ENCODE measurements around the gene PRRX2. TPM values are rescaled to one million over a fixed set of nuclear protein-coding genes. Genes with fewer than 3 reads are reported as not detected.

Gene PRRX2
- total RNA-seq, 4 donors from 2014 or later = 9.6 to 32.1 (median 14.9) TPM

DNA sequence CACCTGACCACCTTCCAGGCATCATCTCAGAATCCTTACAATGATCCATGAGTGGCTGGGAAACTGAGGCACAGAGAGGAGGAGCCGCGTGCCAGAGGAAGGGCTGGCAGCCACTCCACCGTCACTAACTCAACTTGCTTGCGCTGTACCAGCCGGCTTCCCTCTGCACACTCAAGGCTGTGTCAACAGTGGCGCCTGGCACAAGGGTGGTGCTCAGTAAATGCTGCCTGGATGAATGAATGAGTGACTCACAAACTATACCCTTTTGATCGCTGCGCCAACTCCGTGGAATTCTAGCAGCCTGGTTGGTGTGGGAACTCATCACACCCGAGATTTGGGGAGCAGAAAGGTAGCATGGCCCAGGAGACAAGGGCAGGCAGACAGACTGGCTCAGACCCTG is 21.9 kb downstream of the PRRX2 start:
- H3K27ac ChIP-seq = no peak overlapping the region
- H3K4me3 ChIP-seq = no peak overlapping the region
- H3K9me3 ChIP-seq = no peaks in the 10 kb centered on the region
- H3K27me3 ChIP-seq = no peaks in the 10 kb centered on the region
- no peaks in the 10 kb centered on the region for H3K36me3 ChIP-seq
- no peak for DNase-seq (ENCODE audit: low spot score in 2 of 2)
- no peaks in the 10 kb centered on the region for H3K4me1 ChIP-seq
- TF ChIP-seq EP300 (IDR thresholded peaks at IDR 0.05) = no peak
- TF ChIP-seq POLR2A (IDR thresholded peaks at IDR 0.05) = no peak
- TF ChIP-seq, protein P1, sequence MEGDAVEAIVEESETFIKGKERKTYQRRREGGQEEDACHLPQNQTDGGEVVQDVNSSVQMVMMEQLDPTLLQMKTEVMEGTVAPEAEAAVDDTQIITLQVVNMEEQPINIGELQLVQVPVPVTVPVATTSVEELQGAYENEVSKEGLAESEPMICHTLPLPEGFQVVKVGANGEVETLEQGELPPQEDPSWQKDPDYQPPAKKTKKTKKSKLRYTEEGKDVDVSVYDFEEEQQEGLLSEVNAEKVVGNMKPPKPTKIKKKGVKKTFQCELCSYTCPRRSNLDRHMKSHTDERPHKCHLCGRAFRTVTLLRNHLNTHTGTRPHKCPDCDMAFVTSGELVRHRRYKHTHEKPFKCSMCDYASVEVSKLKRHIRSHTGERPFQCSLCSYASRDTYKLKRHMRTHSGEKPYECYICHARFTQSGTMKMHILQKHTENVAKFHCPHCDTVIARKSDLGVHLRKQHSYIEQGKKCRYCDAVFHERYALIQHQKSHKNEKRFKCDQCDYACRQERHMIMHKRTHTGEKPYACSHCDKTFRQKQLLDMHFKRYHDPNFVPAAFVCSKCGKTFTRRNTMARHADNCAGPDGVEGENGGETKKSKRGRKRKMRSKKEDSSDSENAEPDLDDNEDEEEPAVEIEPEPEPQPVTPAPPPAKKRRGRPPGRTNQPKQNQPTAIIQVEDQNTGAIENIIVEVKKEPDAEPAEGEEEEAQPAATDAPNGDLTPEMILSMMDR (IDR thresholded peaks at IDR 0.05) = no peak
- 91 to 94% methylated on average over 8 to 10 of the region's 10 CpGs for WGBS, 2 donors

DNA sequence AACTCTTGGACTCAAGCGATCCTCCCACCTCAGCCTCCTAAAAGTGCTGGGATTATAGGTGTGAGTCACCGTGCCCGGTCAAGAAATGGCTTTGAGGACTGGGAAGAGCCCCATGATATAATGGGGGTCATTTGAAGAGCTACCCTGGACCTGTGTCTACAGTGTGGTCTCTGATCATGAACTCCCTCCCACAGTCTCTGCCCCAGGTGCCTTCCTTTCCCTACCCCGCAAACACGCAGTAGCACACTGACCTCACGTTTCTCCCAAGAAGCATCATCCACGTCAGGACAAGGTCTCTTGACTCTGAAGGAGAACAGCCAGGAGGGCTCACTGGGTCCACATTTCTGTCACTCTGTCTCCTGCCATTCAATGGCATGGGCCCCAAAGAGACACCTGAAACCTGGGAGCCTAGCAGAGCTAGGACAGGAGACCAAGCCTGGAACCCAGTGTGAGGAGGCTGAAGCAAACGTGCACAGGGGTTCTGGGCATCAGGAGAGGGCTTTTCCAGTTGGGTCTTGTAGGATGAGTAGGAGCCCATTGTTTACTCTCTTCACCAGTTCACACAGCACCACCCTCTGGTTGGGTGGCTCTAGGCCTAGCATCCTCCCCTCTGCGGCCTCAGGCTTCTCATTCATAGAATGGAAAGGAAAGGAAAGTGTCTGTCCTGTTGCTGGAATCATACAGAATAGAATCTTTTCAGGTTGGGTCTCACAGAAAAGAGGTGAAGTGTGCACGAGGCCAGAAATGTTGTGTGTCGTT is 23.0 kb downstream of the PRRX2 start:
- DNase-seq (ENCODE audit: low spot score in 2 of 2) = no peak
- TF ChIP-seq, protein P1 (IDR thresholded peaks at IDR 0.05) = no peak
- TF ChIP-seq POLR2A (IDR thresholded peaks at IDR 0.05) (no peak), EP300 (IDR thresholded peaks at IDR 0.05) (no peak)
- Histone ChIP-seq H3K27ac (no peak overlapping the region), H3K27me3 (no peaks in the 10 kb centered on the region), H3K4me3 (no peak overlapping the region), H3K36me3 (no peaks in the 10 kb centered on the region), H3K4me1 (no peaks in the 10 kb centered on the region), H3K9me3 (no peaks in the 10 kb centered on the region)
- WGBS, 2 donors = 89 to 94% methylated on average over 11 of the region's 11 CpGs

DNA sequence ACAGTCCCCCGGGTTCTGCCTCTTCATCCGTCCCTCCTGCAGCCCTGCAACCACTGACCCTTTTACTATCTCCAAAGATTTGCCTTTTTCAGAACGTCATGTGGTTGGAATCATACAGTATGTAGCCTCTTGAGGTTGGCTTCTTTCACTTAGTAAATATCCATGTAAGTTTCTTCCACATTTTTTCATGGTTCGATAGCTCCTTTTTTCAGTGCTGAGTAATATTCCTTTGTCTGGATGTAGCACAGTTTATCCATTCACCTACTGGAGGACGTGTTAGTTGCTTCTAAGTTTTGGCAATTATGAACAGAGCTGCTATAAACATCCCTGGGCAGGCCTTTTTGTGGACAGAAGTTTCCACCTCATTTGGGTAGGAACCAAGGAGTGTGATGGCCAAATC is 27.1 kb downstream of the PRRX2 start:
- Histone ChIP-seq H3K27me3 (peaks cover 0 to 13% of the 10 kb centered on the region in 2 donors), H3K4me1 (peaks cover 0 to 11% (median 0%) of the 10 kb centered on the region in 4 donors), H3K9me3 (no peaks in the 10 kb centered on the region), H3K36me3 (no peaks in the 10 kb centered on the region), H3K27ac (no peak overlapping the region), H3K4me3 (no peak overlapping the region)
- DNase-seq (ENCODE audit: low spot score in 2 of 2) = no peak
- TF ChIP-seq, protein P1 (IDR thresholded peaks at IDR 0.05) = no peak
- TF ChIP-seq EP300 (IDR thresholded peaks at IDR 0.05) (no peak), POLR2A (IDR thresholded peaks at IDR 0.05) (no peak)
- 81 to 87% methylated on average over 5 of the region's 5 CpGs for WGBS, 2 donors

DNA sequence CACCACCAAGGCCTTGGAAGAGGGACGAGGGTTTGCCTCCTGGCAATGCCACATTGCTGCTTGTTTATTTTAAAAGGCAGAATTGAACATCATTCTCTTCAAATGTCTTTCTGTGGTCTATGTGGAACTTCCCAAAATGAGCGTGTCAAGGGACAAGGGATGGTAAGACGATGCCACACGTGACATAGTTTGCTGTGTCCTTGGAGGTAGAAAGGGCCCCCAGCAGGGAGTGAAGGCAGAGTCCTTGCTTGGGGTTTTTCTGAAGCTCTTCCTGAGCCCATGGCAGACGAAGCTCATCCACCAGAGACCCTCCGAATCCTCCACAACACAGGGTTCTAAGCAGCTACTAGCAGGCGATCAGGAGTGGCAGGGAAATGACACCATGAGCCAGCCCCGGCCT is 28.3 kb downstream of the PRRX2 start:
- no peak overlapping the region for H3K27ac ChIP-seq

DNA sequence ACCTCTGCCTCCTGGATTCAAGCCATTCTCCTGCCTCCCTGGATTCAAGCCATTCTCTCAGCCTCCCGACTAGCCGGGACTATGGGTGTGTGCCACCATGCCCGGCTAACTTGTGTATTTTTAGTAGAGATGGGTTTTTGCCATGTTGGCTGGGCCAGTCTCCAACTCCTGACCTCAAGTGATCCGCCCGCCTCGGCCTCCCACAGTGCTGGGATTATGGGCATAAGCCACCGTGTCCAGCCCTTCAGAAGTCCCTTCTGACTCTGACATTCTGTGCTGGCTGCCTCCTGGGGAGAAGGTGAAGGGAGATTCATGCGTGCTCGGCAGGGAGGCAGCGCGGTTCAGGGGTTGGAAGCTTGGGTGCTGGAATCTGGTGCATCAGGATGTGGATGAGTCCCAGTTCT is 28.8 kb downstream of the PRRX2 start:
- peaks cover 0 to 30% of the 10 kb centered on the region in 2 donors for H3K27me3 ChIP-seq
- no peak overlapping the region for H3K27ac ChIP-seq

More for the DNA sequence above, 28.3 kb downstream of the PRRX2 start:
- no peak overlapping the region for H3K4me3 ChIP-seq
- no peaks in the 10 kb centered on the region for H3K9me3 ChIP-seq
- no peaks in the 10 kb centered on the region for H3K36me3 ChIP-seq
- no peak for TF ChIP-seq EP300 (IDR thresholded peaks at IDR 0.05)
- no peak for TF ChIP-seq POLR2A (IDR thresholded peaks at IDR 0.05)
- TF ChIP-seq, protein P1 (IDR thresholded peaks at IDR 0.05) = no peak
- WGBS, 2 donors = 70 to 78% methylated on average over 8 of the region's 8 CpGs
- H3K27me3 ChIP-seq = peaks cover 0 to 25% of the 10 kb centered on the region in 2 donors
- peaks cover 0 to 23% (median 0%) of the 10 kb centered on the region in 4 donors for H3K4me1 ChIP-seq
- no peak for DNase-seq (ENCODE audit: low spot score in 2 of 2)

More for the DNA sequence above, 28.8 kb downstream of the PRRX2 start:
- DNase-seq (ENCODE audit: low spot score in 2 of 2) = no peak
- TF ChIP-seq POLR2A (IDR thresholded peaks at IDR 0.05) (no peak), EP300 (IDR thresholded peaks at IDR 0.05) (no peak)
- TF ChIP-seq, protein P1 (IDR thresholded peaks at IDR 0.05) = no peak
- H3K36me3 ChIP-seq = no peaks in the 10 kb centered on the region
- WGBS, 2 donors = 69 to 75% methylated on average over 11 of the region's 11 CpGs
- H3K9me3 ChIP-seq = no peaks in the 10 kb centered on the region
- H3K4me3 ChIP-seq = no peak overlapping the region
- peaks cover 0 to 23% (median 0%) of the 10 kb centered on the region in 4 donors for H3K4me1 ChIP-seq
